Left colon (tissue), 2 donors: ENCODE measurements around the gene NCMAP. TPM values are rescaled to one million over a fixed set of nuclear protein-coding genes. Genes with fewer than 3 reads are reported as not detected.

ENCODE experiments used
- ATAC-seq: fragments of 200-7000 bp; cut with Tn5 transposase; one replicate; pipeline ENCODE4 v1.9.1; 2020; ENCODE audit warnings: mild to moderate bottlenecking, moderate library complexity
- DNase-seq, 2 donors: peaks; one replicate each; pipeline ENCODE4 v3.0.0-alpha.2; 2020
- intact Hi-C, 2 donors: fragments of 100-400 bp; cut with DNase I in 1 of 2; cut with micrococcal nuclease in 1 of 2; formaldehyde crosslinking; loops; one replicate each; pipeline versions ENCODE4 v1.11.2 to v1.14.0; 2022; cut with DNase I, micrococcal nuclease
- total RNA-seq, 2 donors: library from RNA; stranded (reverse); fragmentation: NEBNext Ultra II Directional; extraction: Animal tissue kit (Norgen Biotek cat#: 25700); gene quantifications; one replicate each; pipeline ENCODE4 v1.2.1, GENCODE V29; 2021
- donor health status: DM: no; HTN: no; CAD: no.
- donor health status: DM: yes; HTN: yes; CAD: no.

NCMAP gene
- total RNA-seq, 2 donors from 2014 or later = 1.2 to 2.2 TPM

- DNase-seq = no peak
- intact Hi-C loops = no loop called here
- no peak for ATAC-seq
Observed at GRCh38 chr1:24600551-24600950, 44.7 kb downstream of the NCMAP start.

- intact Hi-C loops = no loop called here
- ATAC-seq (no peak), DNase-seq (no peak)
Observed at GRCh38 chr1:24605534-24606295, 49.8 kb downstream of the NCMAP start.

GRCh38 chr1:24606296-24606605, 50.4 kb downstream of the NCMAP start:
- intact Hi-C loops = no loop called here
- DNase-seq (no peak), ATAC-seq (no peak)

- intact Hi-C loops = no loop called here
- ATAC-seq (no peak), DNase-seq (no peak)
Observed at GRCh38 chr1:24606621-24607020, 50.7 kb downstream of the NCMAP start.

- intact Hi-C loops = no loop called here
- no peak for DNase-seq
- ATAC-seq = peak; percentile 73
Observed at GRCh38 chr1:24609949-24610517, 54.1 kb downstream of the NCMAP start.

- no peak for ATAC-seq
- intact Hi-C loops = no loop called here
Observed at GRCh38 chr1:24619376-24619775, 63.5 kb downstream of the NCMAP start.

GRCh38 chr1:24620678-24621077, 64.8 kb downstream of the NCMAP start:
- DNase-seq (no peak), ATAC-seq (no peak)
- intact Hi-C loops = no loop called here

More at GRCh38 chr1:24619376-24619775, 63.5 kb downstream of the NCMAP start:
- no peak for DNase-seq

- ATAC-seq = no peak
- intact Hi-C loops = no loop called here
- DNase-seq = no peak
Observed at GRCh38 chr1:24621121-24621520, 65.2 kb downstream of the NCMAP start.

GRCh38 chr1:24622218-24622617, 66.3 kb downstream of the NCMAP start:
- ATAC-seq (peak; percentile 82), DNase-seq (no peak)
- intact Hi-C loops = no loop called here

GRCh38 chr1:24632832-24633175, 76.9 kb downstream of the NCMAP start:
- intact Hi-C loops = loop anchor here in 1 of 2 donors (10.0 kb wide), 1 partner anchor 438 kb away; no protein-coding TSS in a partner anchor
- DNase-seq (no peak), ATAC-seq (no peak)

- intact Hi-C loops = loop anchor here in 1 of 2 donors (10.0 kb wide), 1 partner anchor 441 kb away; no protein-coding TSS in a partner anchor
- ATAC-seq = peak; percentile 88
- DNase-seq = no peak
Observed at GRCh38 chr1:24635195-24635843, 79.4 kb downstream of the NCMAP start.

GRCh38 chr1:24636661-24637357, 80.9 kb downstream of the NCMAP start:
- ATAC-seq (no peak), DNase-seq (no peak)
- intact Hi-C loops = loop anchor here in 1 of 2 donors (10.0 kb wide), 1 partner anchor 442 kb away; no protein-coding TSS in a partner anchor

GRCh38 chr1:24639094-24639493, 83.2 kb downstream of the NCMAP start:
- intact Hi-C loops = loop anchor here in 1 of 2 donors (10.0 kb wide), 1 partner anchor 444 kb away; no protein-coding TSS in a partner anchor
- ATAC-seq (no peak), DNase-seq (no peak)

GRCh38 chr1:24639881-24640280, 84.0 kb downstream of the NCMAP start:
- intact Hi-C loops = loop anchor here in 1 of 2 donors (10.0 kb wide), 1 partner anchor 445 kb away; no protein-coding TSS in a partner anchor
- ATAC-seq = no peak

GRCh38 chr1:24640288-24640687, 84.4 kb downstream of the NCMAP start:
- no peak for ATAC-seq
- peak; percentile 28 to 38 for DNase-seq
- intact Hi-C loops = no loop called here

More at GRCh38 chr1:24639881-24640280, 84.0 kb downstream of the NCMAP start:
- no peak for DNase-seq

- DNase-seq = peak; percentile 48 to 55
- intact Hi-C loops = no loop called here
- ATAC-seq = no peak
Observed at GRCh38 chr1:24641646-24642151, 85.8 kb downstream of the NCMAP start.

GRCh38 chr1:24642481-24643362, 86.8 kb downstream of the NCMAP start, which contains the start of gene SRRM1:
Gene SRRM1 (plus strand): TSS chr1:24643302. CDS start chr1:24643327, 25 bp downstream.
- intact Hi-C loops = no loop called here

More at GRCh38 chr1:24642481-24643362, 86.8 kb downstream of the NCMAP start, which contains the start of gene SRRM1:
- peak; percentile 97 to 100 for DNase-seq
- ATAC-seq = peak; percentile 88
